ENCODE results near the gene FARP2. TPM values are rescaled to one million over a fixed set of nuclear protein-coding genes. Genes with fewer than 3 reads are reported as not detected.
"Not testable (repeated sequence)": the region's sequence is repeated elsewhere in the genome, so short reads cannot be mapped to it uniquely, and the experiment has no call there.

The FARP2 gene
- total RNA-seq, 5 donors from 2014 or later (not counting 1 experiment from before 2014, with no cell fraction given), result 15.8 to 27.5 (median 18.5) TPM

DNA sequence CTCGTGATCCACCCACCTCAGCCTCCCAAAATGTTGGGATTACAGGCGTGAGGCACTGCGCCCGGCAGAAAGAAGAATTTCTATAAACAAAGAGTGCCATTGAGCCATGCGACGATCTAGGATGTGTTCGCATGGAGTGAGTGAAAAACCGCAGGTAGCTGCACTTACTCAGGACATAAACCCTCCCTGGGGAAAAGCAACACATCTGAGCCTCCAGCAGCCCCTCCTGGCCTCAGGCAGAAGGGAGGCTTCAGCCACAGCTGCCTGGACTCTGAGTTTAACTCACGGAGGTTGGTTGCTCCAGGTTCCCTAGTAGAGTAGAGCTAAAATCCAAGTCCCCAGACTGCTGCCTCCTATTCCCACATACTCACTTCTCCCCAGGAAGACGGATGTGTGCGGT lies 163.6 kb downstream of the FARP2 start:
- Mint-ChIP-seq H3K4me1 (peaks cover 0 to 17% (median 14%) of the 10 kb centered on the region in 3 donors), H3K9me3 (peaks cover 0 to 7% (median 0%) of the 10 kb centered on the region in 3 donors), H3K27me3 (peaks cover 5 to 9% of the 10 kb centered on the region in 2 donors), H3K36me3 (no peaks in the 10 kb centered on the region), H3K27ac (no peak overlapping the region), H3K4me3 (no peak overlapping the region)
- ChIA-PET POLR2A (no interaction called here), CTCF (no interaction called here)
- DNase-seq, result no peak
- Histone ChIP-seq H3K27ac (ENCODE audit: low read length) (no peak overlapping the region), H3K4me3 (ENCODE audit: control insufficient read depth in 1 of 2, extremely low read depth in 1 of 2, low read length in 1 of 2) (no peak overlapping the region), H3K36me3 (ENCODE audit: control insufficient read depth in 2 of 2, extremely low read depth in 1 of 2, insufficient read depth in 1 of 2, low read length in 1 of 2) (no peaks in the 10 kb centered on the region), H3K27me3 (replicated peaks in 1 of 2; ENCODE audit: control insufficient read depth in 2 of 2, extremely low read depth in 1 of 2, insufficient read depth in 2 of 2, low read length in 1 of 2) (peaks cover 0 to 30% of the 10 kb centered on the region in 2 experiments), H3K9me3 (no peaks in the 10 kb centered on the region), H3K4me1 (ENCODE audit: control insufficient read depth in 1 of 2, extremely low read depth in 1 of 2, insufficient read depth in 2 of 2, low read length in 2 of 2) (peaks cover 3% of the 10 kb centered on the region in 2 experiments)
- WGBS (ENCODE audit: insufficient coverage), result 82% methylated on average over 4 of the region's 11 CpGs
- no peak for ATAC-seq (replicated peaks in 1 of 4)

DNA sequence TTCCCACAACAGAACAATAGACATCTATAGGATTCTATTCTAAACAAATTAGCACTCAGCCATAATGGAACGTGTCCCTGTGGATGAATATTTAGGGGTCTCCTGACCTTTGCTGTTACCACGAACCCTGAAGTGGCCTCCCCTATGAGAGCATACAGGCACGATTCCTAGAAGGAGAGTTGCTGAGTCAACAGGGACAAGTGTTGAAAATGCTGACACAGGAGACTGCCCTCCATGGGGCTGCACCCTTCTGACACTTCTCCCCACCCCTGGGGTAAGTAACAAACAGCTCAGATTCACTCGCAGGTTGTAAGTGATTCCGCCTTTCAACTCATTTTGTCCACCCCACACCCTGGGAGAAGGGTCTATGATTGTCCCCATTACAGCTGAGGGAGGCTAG lies 166.4 kb downstream of the FARP2 start:
- Mint-ChIP-seq H3K4me3 (no peak overlapping the region), H3K27ac (no peak overlapping the region)

DNA sequence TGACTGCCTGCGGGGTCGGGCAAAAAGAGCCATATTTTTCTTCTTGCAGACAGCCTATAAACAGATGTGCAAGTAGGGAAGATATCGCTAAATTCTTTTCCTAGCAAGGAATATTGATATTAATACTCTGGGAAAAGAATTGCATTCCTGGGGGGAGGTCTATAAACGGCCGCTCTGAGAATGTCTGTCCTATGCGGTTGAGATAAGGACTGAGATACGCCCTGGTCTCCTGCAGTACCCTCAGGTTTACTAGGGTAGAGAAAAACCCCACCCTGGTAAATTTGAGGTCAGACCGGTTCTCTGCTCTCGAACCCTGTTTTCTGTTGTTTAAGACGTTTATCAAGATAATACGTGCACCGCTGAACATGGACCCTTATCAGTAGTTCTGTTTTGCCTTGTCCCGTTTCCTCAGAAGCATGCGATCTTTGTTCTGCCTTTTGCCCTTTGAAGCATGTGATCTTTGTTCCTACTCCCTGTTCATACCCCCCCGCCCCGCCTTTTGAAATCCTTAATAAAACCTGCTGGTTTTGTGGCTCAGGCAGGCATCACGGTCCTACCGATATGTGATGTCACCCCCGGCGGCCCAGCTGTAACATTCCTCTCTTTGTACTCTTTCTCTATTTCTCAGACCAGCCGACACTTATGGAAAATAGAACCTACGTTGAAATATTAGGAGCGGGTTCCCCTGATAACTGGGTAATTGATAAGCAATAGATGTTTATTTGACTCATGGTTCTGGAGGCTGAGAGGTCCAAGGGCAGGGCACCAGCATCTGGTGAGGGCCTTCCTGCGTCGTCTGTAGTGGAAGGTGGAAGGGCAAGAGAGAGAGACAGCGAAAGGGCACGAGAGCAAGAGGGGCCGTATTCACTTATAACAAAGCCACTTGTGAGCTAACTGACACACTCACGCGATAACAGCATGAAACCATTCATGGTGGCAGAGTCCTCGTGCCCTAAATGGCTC lies 170.0 kb downstream of the FARP2 start:
- 91% methylated on average over 18 of the region's 31 CpGs for WGBS (ENCODE audit: insufficient coverage)
- H3K27ac ChIP-seq (ENCODE audit: low read length); DNase-seq; POLR2A ChIA-PET; H3K4me3 Mint-ChIP-seq; H3K27me3 Mint-ChIP-seq; CTCF ChIA-PET; ATAC-seq (replicated peaks in 1 of 4); H3K27ac Mint-ChIP-seq; H3K4me3 ChIP-seq (ENCODE audit: control insufficient read depth in 1 of 2, extremely low read depth in 1 of 2, low read length in 1 of 2); H3K36me3 Mint-ChIP-seq; H3K4me1 Mint-ChIP-seq; H3K9me3 ChIP-seq; H3K4me1 ChIP-seq (ENCODE audit: control insufficient read depth in 1 of 2, extremely low read depth in 1 of 2, insufficient read depth in 2 of 2, low read length in 2 of 2); H3K36me3 ChIP-seq (ENCODE audit: control insufficient read depth in 2 of 2, extremely low read depth in 1 of 2, insufficient read depth in 1 of 2, low read length in 1 of 2): not testable (repeated sequence)
- peaks cover 0 to 18% (median 5%) of the 10 kb centered on the region in 3 donors for H3K9me3 Mint-ChIP-seq
- H3K27me3 ChIP-seq (replicated peaks in 1 of 2; ENCODE audit: control insufficient read depth in 2 of 2, extremely low read depth in 1 of 2, insufficient read depth in 2 of 2, low read length in 1 of 2), result peaks cover 0 to 22% of the 10 kb centered on the region in 2 experiments

More for the DNA sequence above, 166.4 kb downstream of the FARP2 start:
- ATAC-seq (replicated peaks in 1 of 4) (no peak), DNase-seq (no peak)
- H3K4me3 ChIP-seq (ENCODE audit: control insufficient read depth in 1 of 2, extremely low read depth in 1 of 2, low read length in 1 of 2), result no peak overlapping the region
- ChIA-PET POLR2A (no interaction called here), CTCF (no interaction called here)
- no peaks in the 10 kb centered on the region for H3K36me3 Mint-ChIP-seq
- H3K4me1 Mint-ChIP-seq, result peaks cover 0 to 5% (median 0%) of the 10 kb centered on the region in 3 donors
- H3K27ac ChIP-seq (ENCODE audit: low read length), result no peak overlapping the region
- WGBS (ENCODE audit: insufficient coverage), result no CpG with 5 or more reads among the region's 5 CpGs
- no peaks in the 10 kb centered on the region for H3K9me3 ChIP-seq
- peaks cover 1 to 18% (median 5%) of the 10 kb centered on the region in 3 donors for H3K9me3 Mint-ChIP-seq
- H3K27me3 Mint-ChIP-seq, result peaks cover 5 to 9% of the 10 kb centered on the region in 2 donors
- peaks cover 3% of the 10 kb centered on the region in 2 experiments for H3K4me1 ChIP-seq (ENCODE audit: control insufficient read depth in 1 of 2, extremely low read depth in 1 of 2, insufficient read depth in 2 of 2, low read length in 2 of 2)
- H3K36me3 ChIP-seq (ENCODE audit: control insufficient read depth in 2 of 2, extremely low read depth in 1 of 2, insufficient read depth in 1 of 2, low read length in 1 of 2), result no peaks in the 10 kb centered on the region
- peaks cover 0 to 30% of the 10 kb centered on the region in 2 experiments for H3K27me3 ChIP-seq (replicated peaks in 1 of 2; ENCODE audit: control insufficient read depth in 2 of 2, extremely low read depth in 1 of 2, insufficient read depth in 2 of 2, low read length in 1 of 2)

- no peak for ATAC-seq (replicated peaks in 1 of 4)
- no peak overlapping the region for H3K27ac Mint-ChIP-seq
Observed at GRCh38 chr2:241530571-241530970, 174.5 kb downstream of the FARP2 start.

GRCh38 chr2:241531161-241531722 lies 175.2 kb downstream of the FARP2 start:
- POLR2A ChIA-PET, result no interaction called here
- H3K4me1 ChIP-seq (ENCODE audit: control insufficient read depth in 1 of 2, extremely low read depth in 1 of 2, insufficient read depth in 2 of 2, low read length in 2 of 2), result no peaks in the 10 kb centered on the region
- peaks cover 0 to 3% (median 2%) of the 10 kb centered on the region in 3 donors for H3K9me3 Mint-ChIP-seq
- peaks cover 0 to 28% of the 10 kb centered on the region in 2 experiments for H3K27me3 ChIP-seq (replicated peaks in 1 of 2; ENCODE audit: control insufficient read depth in 2 of 2, extremely low read depth in 1 of 2, insufficient read depth in 2 of 2, low read length in 1 of 2)
- H3K4me3 Mint-ChIP-seq, result no peak overlapping the region
- CTCF ChIA-PET, result no interaction called here
- 90% methylated on average over 3 of the region's 13 CpGs for WGBS (ENCODE audit: insufficient coverage)
- no peaks in the 10 kb centered on the region for H3K36me3 ChIP-seq (ENCODE audit: control insufficient read depth in 2 of 2, extremely low read depth in 1 of 2, insufficient read depth in 1 of 2, low read length in 1 of 2)
- peaks cover 3 to 7% of the 10 kb centered on the region in 2 donors for H3K27me3 Mint-ChIP-seq
- H3K4me1 Mint-ChIP-seq, result no peaks in the 10 kb centered on the region
- H3K4me3 ChIP-seq (ENCODE audit: control insufficient read depth in 1 of 2, extremely low read depth in 1 of 2, low read length in 1 of 2), result no peak overlapping the region
- H3K27ac ChIP-seq (ENCODE audit: low read length), result no peak overlapping the region
- H3K27ac Mint-ChIP-seq, result no peak overlapping the region
- ATAC-seq (replicated peaks in 1 of 4) (no peak), DNase-seq (no peak)
- H3K36me3 Mint-ChIP-seq, result no peaks in the 10 kb centered on the region
- H3K9me3 ChIP-seq, result no peaks in the 10 kb centered on the region

More at GRCh38 chr2:241530571-241530970, 174.5 kb downstream of the FARP2 start:
- Mint-ChIP-seq H3K4me1 (no peaks in the 10 kb centered on the region), H3K36me3 (no peaks in the 10 kb centered on the region), H3K27me3 (peaks cover 3 to 5% of the 10 kb centered on the region in 2 donors), H3K4me3 (no peak overlapping the region), H3K9me3 (peaks cover 0 to 10% (median 5%) of the 10 kb centered on the region in 3 donors)
- WGBS (ENCODE audit: insufficient coverage), result 75% methylated on average over 3 of the region's 8 CpGs
- H3K4me1 ChIP-seq (ENCODE audit: control insufficient read depth in 1 of 2, extremely low read depth in 1 of 2, insufficient read depth in 2 of 2, low read length in 2 of 2), result no peaks in the 10 kb centered on the region
- H3K9me3 ChIP-seq, result no peaks in the 10 kb centered on the region
- H3K27me3 ChIP-seq (replicated peaks in 1 of 2; ENCODE audit: control insufficient read depth in 2 of 2, extremely low read depth in 1 of 2, insufficient read depth in 2 of 2, low read length in 1 of 2), result peaks cover 0 to 26% of the 10 kb centered on the region in 2 experiments
- no peaks in the 10 kb centered on the region for H3K36me3 ChIP-seq (ENCODE audit: control insufficient read depth in 2 of 2, extremely low read depth in 1 of 2, insufficient read depth in 1 of 2, low read length in 1 of 2)
- H3K27ac ChIP-seq (ENCODE audit: low read length), result no peak overlapping the region
- ChIA-PET CTCF (no interaction called here), POLR2A (no interaction called here)
- no peak for DNase-seq
- no peak overlapping the region for H3K4me3 ChIP-seq (ENCODE audit: control insufficient read depth in 1 of 2, extremely low read depth in 1 of 2, low read length in 1 of 2)

DNA sequence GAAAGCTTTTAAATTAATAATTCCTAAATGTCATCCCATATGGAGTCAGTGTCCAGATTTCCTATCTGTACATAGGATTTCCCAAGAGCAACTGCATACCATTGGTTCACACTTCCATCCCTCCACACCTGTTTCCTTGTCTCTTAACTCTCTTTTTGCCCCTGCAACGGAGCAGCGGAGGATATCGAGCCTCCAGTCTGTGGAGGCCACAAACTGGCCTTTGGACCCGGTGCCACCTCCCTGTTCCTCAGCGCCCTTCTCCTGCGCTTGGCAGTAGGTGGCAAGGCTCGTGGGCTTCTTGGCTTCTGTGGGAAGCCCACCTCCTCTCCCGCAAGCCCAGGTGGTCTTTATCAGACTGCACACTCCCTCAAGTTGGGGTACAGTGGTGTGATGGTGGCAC lies 176.1 kb downstream of the FARP2 start:
- Mint-ChIP-seq H3K36me3 (no peaks in the 10 kb centered on the region), H3K4me3 (no peak overlapping the region), H3K9me3 (no peaks in the 10 kb centered on the region), H3K27ac (no peak overlapping the region), H3K4me1 (no peaks in the 10 kb centered on the region), H3K27me3 (peaks cover 3 to 7% of the 10 kb centered on the region in 2 donors)
- Histone ChIP-seq H3K9me3 (no peaks in the 10 kb centered on the region), H3K27me3 (replicated peaks in 1 of 2; ENCODE audit: control insufficient read depth in 2 of 2, extremely low read depth in 1 of 2, insufficient read depth in 2 of 2, low read length in 1 of 2) (peaks cover 0 to 31% of the 10 kb centered on the region in 2 experiments), H3K4me1 (ENCODE audit: control insufficient read depth in 1 of 2, extremely low read depth in 1 of 2, insufficient read depth in 2 of 2, low read length in 2 of 2) (no peaks in the 10 kb centered on the region), H3K27ac (ENCODE audit: low read length) (no peak overlapping the region), H3K36me3 (ENCODE audit: control insufficient read depth in 2 of 2, extremely low read depth in 1 of 2, insufficient read depth in 1 of 2, low read length in 1 of 2) (no peaks in the 10 kb centered on the region), H3K4me3 (ENCODE audit: control insufficient read depth in 1 of 2, extremely low read depth in 1 of 2, low read length in 1 of 2) (no peak overlapping the region)
- ATAC-seq (replicated peaks in 1 of 4), result no peak
- ChIA-PET POLR2A (no interaction called here), CTCF (no interaction called here)
- 98% methylated on average over 4 of the region's 8 CpGs for WGBS (ENCODE audit: insufficient coverage)
- DNase-seq, result no peak

All from T-cell (primary cell).